RKO (cell line): ENCODE data around the gene MAGEC3.

Experiments
- DNase-seq: peaks from one replicate; pipeline ENCODE4 v3.0.0-alpha.2; 2016; ENCODE audit warnings: low spot score

The MAGEC3 gene

GRCh38 chrX:141945426-141945825 is 107.3 kb downstream of the MAGEC3 start:
- DNase-seq: no peak

DNA sequence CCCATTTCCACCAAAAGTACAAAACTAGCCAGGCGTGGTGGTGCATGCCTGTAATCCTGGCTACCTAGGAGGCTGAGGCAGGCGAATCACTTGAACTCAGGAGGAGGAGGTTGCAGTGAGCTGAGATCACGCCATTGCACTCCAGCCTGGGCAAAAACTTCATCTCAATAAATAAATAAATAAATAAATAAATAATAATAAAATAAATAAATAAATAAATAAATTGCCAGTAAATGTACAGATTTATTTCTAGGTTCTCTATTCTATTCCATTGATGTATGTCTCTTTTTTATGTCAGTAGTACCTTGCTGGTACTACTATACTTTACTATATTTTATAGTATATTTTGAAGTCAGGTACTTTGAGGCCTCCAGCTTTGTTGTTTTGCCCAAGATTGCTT is 109.2 kb downstream of the MAGEC3 start:
- DNase-seq: no peak
